Activated T-cell treated with anti-CD3 and anti-CD28 coated beads, Interleukin-2, amount 50 U/mL, for 4 hours (primary cell): ENCODE data around the gene SMARCA4. TPM values are rescaled to one million over a fixed set of nuclear protein-coding genes. Genes with fewer than 3 reads are reported as not detected.
"Not testable (repeated sequence)": the region's sequence is repeated elsewhere in the genome, so short reads cannot be mapped to it uniquely, and the experiment has no call there.

ENCODE experiments used
- ATAC-seq, 2 donors: fragments of 200-7000 bp; cut with Tn5 transposase; one replicate each; pipeline ENCODE4 v1.10.0; 2021
- DNase-seq: peaks from one replicate; pipeline ENCODE4 v3.0.0-alpha.2; 2020
- H3K27me3 Mint-ChIP-seq: one replicate; pipeline ENCODE4 v1.8.0; 2021; ENCODE audit warnings: low read depth, mixed read lengths
- H3K36me3 Mint-ChIP-seq: one replicate; pipeline ENCODE4 v1.8.0; 2022; ENCODE audit warnings: mixed read lengths; ENCODE audit not compliant: insufficient read depth
- H3K4me1 Mint-ChIP-seq: one replicate; pipeline ENCODE4 v1.8.0; 2021; ENCODE audit warnings: low read depth, mixed read lengths
- H3K4me3 Mint-ChIP-seq: one replicate; pipeline ENCODE4 v1.8.0; 2021; ENCODE audit warnings: mild to moderate bottlenecking, moderate library complexity, mixed read lengths
- H3K9me3 Mint-ChIP-seq: one replicate; pipeline ENCODE4 v1.8.0; 2021; ENCODE audit warnings: mixed read lengths
- total RNA-seq, 3 donors: library from RNA; stranded (reverse); gene quantifications; one replicate each; pipeline ENCODE4 v1.2.1, GENCODE V29; 2021

Gene SMARCA4
- total RNA-seq, 3 donors from 2014 or later, result 160 to 168 (median 162) TPM

GRCh38 chr19:10981252-10981895, 20.5 kb downstream of the SMARCA4 start:
- H3K36me3 Mint-ChIP-seq, result peaks cover 12% of the 10 kb centered on the region
- H3K27me3 Mint-ChIP-seq, result no peaks in the 10 kb centered on the region
- peaks cover 15% of the 10 kb centered on the region for H3K4me1 Mint-ChIP-seq
- ATAC-seq, result no peak
- no peak overlapping the region for H3K4me3 Mint-ChIP-seq
- no peak for DNase-seq
- no peaks in the 10 kb centered on the region for H3K9me3 Mint-ChIP-seq

- Mint-ChIP-seq H3K9me3 (no peaks in the 10 kb centered on the region), H3K4me1 (peaks cover 9% of the 10 kb centered on the region), H3K4me3 (no peak overlapping the region), H3K36me3 (peaks cover 18% of the 10 kb centered on the region), H3K27me3 (no peaks in the 10 kb centered on the region)
- DNase-seq (no peak), ATAC-seq (no peak)
Observed at GRCh38 chr19:10983026-10983425, 22.2 kb downstream of the SMARCA4 start.

- DNase-seq (no peak), ATAC-seq (no peak)
- peaks cover 23% of the 10 kb centered on the region for H3K36me3 Mint-ChIP-seq
- no peaks in the 10 kb centered on the region for H3K27me3 Mint-ChIP-seq
- no peaks in the 10 kb centered on the region for H3K9me3 Mint-ChIP-seq
- peaks cover 6% of the 10 kb centered on the region for H3K4me1 Mint-ChIP-seq
- no peak overlapping the region for H3K4me3 Mint-ChIP-seq
Observed at GRCh38 chr19:10984166-10984735, 23.4 kb downstream of the SMARCA4 start.

- no peaks in the 10 kb centered on the region for H3K27me3 Mint-ChIP-seq
- peaks cover 23% of the 10 kb centered on the region for H3K36me3 Mint-ChIP-seq
- no peak overlapping the region for H3K4me3 Mint-ChIP-seq
- no peaks in the 10 kb centered on the region for H3K9me3 Mint-ChIP-seq
- ATAC-seq (no peak), DNase-seq (no peak)
- no peaks in the 10 kb centered on the region for H3K4me1 Mint-ChIP-seq
Observed at GRCh38 chr19:10985502-10985901, 24.7 kb downstream of the SMARCA4 start.

- no peaks in the 10 kb centered on the region for H3K9me3 Mint-ChIP-seq
- no peak overlapping the region for H3K4me3 Mint-ChIP-seq
- ATAC-seq (no peak), DNase-seq (no peak)
- no peaks in the 10 kb centered on the region for H3K4me1 Mint-ChIP-seq
- H3K36me3 Mint-ChIP-seq, result peaks cover 24% of the 10 kb centered on the region
- H3K27me3 Mint-ChIP-seq, result no peaks in the 10 kb centered on the region
Observed at GRCh38 chr19:10986301-10987127, 25.7 kb downstream of the SMARCA4 start.

GRCh38 chr19:10987571-10988297, 26.9 kb downstream of the SMARCA4 start:
- Mint-ChIP-seq H3K4me1 (no peaks in the 10 kb centered on the region), H3K36me3 (peaks cover 26% of the 10 kb centered on the region), H3K27me3 (no peaks in the 10 kb centered on the region), H3K9me3 (no peaks in the 10 kb centered on the region), H3K4me3 (no peak overlapping the region)
- no peak for ATAC-seq
- no peak for DNase-seq

GRCh38 chr19:10988380-10988779, 27.6 kb downstream of the SMARCA4 start:
- no peak overlapping the region for H3K4me3 Mint-ChIP-seq
- DNase-seq (no peak), ATAC-seq (no peak)
- H3K27me3 Mint-ChIP-seq, result no peaks in the 10 kb centered on the region
- no peaks in the 10 kb centered on the region for H3K9me3 Mint-ChIP-seq
- H3K4me1 Mint-ChIP-seq, result no peaks in the 10 kb centered on the region
- H3K36me3 Mint-ChIP-seq, result peaks cover 26% of the 10 kb centered on the region

- no peaks in the 10 kb centered on the region for H3K9me3 Mint-ChIP-seq
- H3K36me3 Mint-ChIP-seq, result peaks cover 26% of the 10 kb centered on the region
- ATAC-seq (no peak), DNase-seq (no peak)
- no peaks in the 10 kb centered on the region for H3K4me1 Mint-ChIP-seq
- H3K27me3 Mint-ChIP-seq, result no peaks in the 10 kb centered on the region
- no peak overlapping the region for H3K4me3 Mint-ChIP-seq
Observed at GRCh38 chr19:10988921-10989320, 28.1 kb downstream of the SMARCA4 start.

GRCh38 chr19:10991076-10991475, 30.2 kb downstream of the SMARCA4 start:
- H3K4me3 Mint-ChIP-seq, result no peak overlapping the region

GRCh38 chr19:10991521-10992081, 30.8 kb downstream of the SMARCA4 start:
- no peak for ATAC-seq

More at GRCh38 chr19:10991076-10991475, 30.2 kb downstream of the SMARCA4 start:
- Mint-ChIP-seq H3K27me3 (no peaks in the 10 kb centered on the region), H3K36me3 (peaks cover 31% of the 10 kb centered on the region), H3K4me1 (no peaks in the 10 kb centered on the region), H3K9me3 (no peaks in the 10 kb centered on the region)
- DNase-seq (no peak), ATAC-seq (no peak)

GRCh38 chr19:10992174-10992573, 31.3 kb downstream of the SMARCA4 start:
- not testable (repeated sequence) for H3K4me3 Mint-ChIP-seq, H3K9me3 Mint-ChIP-seq, DNase-seq, H3K27me3 Mint-ChIP-seq, H3K4me1 Mint-ChIP-seq, ATAC-seq
- peaks cover 34% of the 10 kb centered on the region for H3K36me3 Mint-ChIP-seq

More at GRCh38 chr19:10991521-10992081, 30.8 kb downstream of the SMARCA4 start:
- Mint-ChIP-seq H3K27me3 (no peaks in the 10 kb centered on the region), H3K4me1 (no peaks in the 10 kb centered on the region), H3K36me3 (peaks cover 34% of the 10 kb centered on the region), H3K4me3 (no peak overlapping the region), H3K9me3 (no peaks in the 10 kb centered on the region)
- no peak for DNase-seq

- H3K36me3 Mint-ChIP-seq, result peaks cover 38% of the 10 kb centered on the region
- no peaks in the 10 kb centered on the region for H3K4me1 Mint-ChIP-seq
- H3K4me3 Mint-ChIP-seq, result no peak overlapping the region
- ATAC-seq (no peak), DNase-seq (no peak)
- no peaks in the 10 kb centered on the region for H3K27me3 Mint-ChIP-seq
- no peaks in the 10 kb centered on the region for H3K9me3 Mint-ChIP-seq
Observed at GRCh38 chr19:10995926-10996600, 35.2 kb downstream of the SMARCA4 start.

GRCh38 chr19:10998045-10998533, 37.3 kb downstream of the SMARCA4 start:
- no peak for DNase-seq
- Mint-ChIP-seq H3K4me3 (no peak overlapping the region), H3K36me3 (peaks cover 41% of the 10 kb centered on the region), H3K27me3 (no peaks in the 10 kb centered on the region), H3K9me3 (no peaks in the 10 kb centered on the region), H3K4me1 (no peaks in the 10 kb centered on the region)
- ATAC-seq, result no peak
